ENCODE measurements around the gene SOX13. TPM values are rescaled to one million over a fixed set of nuclear protein-coding genes. Genes with fewer than 3 reads are reported as not detected.

The SOX13 gene
- total RNA-seq, 1 donor from 2014 or later, result 17.9 TPM

DNA sequence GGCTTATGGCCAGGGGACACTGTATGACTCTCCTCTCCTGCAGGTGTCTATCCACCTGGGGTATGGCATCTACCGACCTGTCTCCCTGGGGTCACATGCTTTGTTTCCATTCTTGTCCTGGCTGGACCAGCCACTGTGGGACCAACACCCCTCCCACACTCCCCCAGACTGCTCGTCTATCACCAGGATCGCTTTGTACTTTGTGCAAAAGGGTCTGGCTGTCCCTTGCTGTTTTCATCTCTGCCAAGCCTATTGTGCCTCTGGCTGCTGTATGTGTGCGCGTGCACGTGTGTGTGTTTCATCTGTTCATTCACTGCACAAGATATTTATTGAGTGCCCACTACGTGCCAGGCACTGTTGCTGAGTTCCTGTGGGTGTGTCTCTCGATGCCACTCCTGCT is 53.5 kb downstream of the SOX13 start:
- intact Hi-C loops (cut with DNase I), result loop anchor here (5.0 kb wide), 1 partner anchor 49 kb away; no protein-coding TSS in a partner anchor
- no peak for DNase-seq (ENCODE audit: low spot score)

DNA sequence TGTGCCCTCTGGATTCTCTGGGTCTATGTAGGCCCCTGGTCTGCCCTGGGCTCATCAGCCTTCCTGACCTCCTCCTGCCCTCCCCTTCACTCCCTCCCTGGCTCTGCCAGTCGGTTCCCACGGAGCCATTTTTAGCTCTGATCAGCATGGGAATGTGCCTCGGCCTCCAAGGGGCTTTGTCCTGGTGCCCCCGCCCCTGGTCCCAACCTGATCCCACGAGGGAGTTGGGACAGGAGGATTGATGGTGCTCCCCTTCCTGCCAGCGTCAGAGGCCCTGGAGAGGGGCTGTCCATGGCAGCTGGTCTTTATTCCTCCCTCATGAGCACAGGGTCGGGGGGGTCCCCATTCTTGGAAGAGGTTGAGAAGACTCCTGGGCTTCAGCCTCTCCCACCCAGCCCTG is 54.0 kb downstream of the SOX13 start:
- DNase-seq (ENCODE audit: low spot score), result no peak
- intact Hi-C loops (cut with DNase I), result loop anchor here (5.0 kb wide), 1 partner anchor 50 kb away; no protein-coding TSS in a partner anchor

DNA sequence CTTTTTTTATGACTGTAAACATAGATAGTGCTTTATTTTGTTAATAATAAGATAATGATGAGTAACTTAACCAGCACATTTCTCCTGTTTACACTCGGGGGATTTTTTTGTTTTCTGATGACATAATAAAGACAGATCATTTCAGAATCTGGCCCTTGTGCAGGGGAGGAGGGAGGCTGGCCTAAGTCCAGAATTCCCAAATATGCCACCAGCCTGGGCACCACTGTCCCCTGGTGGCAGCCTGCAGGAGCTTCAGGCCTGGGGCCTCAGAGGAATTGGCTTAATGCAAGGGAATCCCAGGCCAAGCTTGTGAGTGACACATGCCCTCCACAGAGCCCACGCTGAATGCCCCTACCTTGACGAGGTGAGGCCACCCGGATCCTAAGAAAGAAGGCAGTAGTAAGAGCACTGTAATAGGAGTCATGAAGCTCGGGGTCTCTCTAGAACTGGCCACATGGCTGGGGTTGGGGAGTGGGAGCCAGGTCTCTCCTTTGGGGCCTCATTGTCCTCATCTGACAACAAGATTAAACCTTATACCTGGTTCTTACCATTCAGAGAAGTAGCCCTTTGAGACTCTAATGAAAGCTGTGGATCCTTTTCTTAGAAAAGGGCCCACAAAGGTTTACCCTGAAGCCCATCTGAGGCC is 54.8 kb downstream of the SOX13 start:
- intact Hi-C loops (cut with DNase I), result loop anchor here (5.0 kb wide), 1 partner anchor 50 kb away; no protein-coding TSS in a partner anchor
- DNase-seq (ENCODE audit: low spot score), result no peak

DNA sequence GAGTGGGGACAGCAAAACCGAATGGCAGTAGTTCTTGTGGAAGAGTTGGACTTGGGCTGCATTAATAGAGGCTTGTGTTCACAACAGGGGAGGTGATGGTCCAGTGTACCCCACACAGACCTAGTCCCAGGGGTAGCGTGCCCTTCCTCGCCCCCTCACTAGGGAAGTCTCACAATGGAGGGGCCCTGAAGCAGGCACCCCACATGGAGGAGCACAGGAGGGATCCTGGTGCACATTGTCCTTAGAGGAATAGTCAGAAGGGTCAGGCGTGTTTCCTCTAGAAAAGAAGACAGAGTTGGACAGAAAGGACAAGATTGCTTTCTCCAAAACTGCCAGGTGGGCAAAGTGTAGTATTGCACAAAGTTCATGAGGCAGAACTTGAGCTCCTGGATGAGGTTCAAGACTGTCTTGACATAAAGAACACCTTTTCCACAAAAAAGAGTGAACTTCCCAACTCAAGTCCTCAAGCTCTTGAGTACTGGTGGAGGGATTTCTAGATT is 55.6 kb downstream of the SOX13 start:
- intact Hi-C loops (cut with DNase I), result loop anchor here (5.0 kb wide), 1 partner anchor 51 kb away; no protein-coding TSS in a partner anchor
- DNase-seq (ENCODE audit: low spot score), result no peak

DNA sequence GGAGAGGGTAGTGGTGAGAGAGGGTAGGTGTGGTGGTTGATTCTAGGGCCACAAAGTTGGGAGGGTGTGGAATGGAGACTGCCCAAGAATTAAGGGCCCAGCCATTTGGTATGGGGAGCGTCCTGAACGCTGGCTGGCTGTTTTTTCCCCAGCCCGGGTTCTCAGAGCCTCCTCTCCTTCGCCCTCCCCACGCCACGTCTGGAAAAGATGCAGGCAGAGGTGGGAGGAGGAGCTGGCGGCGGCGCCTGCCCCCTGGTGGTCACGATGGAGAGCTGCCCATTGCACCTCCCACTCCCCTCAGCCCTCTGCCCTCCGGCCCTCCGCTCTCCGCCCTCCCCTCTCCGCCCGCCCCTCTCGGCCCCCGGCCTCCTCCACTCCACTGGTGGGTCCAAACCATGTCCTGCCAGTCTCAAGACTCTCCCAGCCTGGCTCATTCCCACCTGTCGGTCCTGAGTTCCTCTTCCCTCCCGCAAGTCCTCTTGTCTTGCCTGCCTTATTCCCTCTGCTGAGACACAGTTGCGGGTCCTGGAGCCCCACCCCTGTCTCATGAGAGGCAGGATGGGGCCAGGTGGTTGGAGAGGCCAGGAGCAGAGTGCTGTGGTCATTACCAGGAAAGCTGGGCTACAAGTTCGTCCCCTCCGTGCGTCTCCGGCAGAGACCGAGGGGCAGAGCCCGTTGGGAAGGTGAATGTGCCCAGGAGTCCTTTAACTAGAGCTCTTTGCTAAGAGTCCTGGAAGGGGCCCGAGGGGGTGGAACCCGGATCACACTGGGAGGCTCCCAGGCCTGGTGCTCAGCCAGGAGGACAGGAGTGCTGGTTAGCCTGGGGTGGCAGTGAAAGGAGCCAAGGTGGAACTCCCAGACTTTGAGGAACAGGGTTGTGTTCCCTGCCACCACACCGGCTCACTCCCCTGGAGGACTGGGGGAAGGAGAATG is 56.3 kb downstream of the SOX13 start:
- intact Hi-C loops (cut with DNase I), result loop anchor here (1.0 to 5.0 kb wide), 3 partner anchors 52 to 268 kb away; partner anchors contain the start of gene SNRPE
- DNase-seq (ENCODE audit: low spot score), result peak; percentile 91

DNA sequence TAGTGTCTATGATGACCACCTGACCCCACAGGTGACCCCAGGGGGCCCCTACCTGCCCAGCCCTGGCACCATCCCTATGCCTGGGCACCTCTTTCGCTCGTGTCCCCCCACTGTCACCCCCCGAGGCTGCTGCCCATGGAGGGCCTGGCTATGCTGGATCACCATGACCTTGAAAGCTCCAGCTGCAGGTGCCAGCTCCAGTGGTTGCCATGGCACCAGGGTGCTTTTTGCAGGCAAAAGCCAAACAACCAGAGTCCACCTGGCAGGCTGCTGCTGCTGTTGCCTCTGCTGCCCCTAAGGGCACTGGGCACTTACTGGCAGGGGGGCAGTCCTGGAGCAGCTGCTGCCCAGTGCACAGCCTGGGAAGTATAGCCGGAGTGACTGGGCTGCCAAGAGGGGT is 57.3 kb downstream of the SOX13 start:
- no peak for DNase-seq (ENCODE audit: low spot score)
- intact Hi-C loops (cut with DNase I), result no loop called here

DNA sequence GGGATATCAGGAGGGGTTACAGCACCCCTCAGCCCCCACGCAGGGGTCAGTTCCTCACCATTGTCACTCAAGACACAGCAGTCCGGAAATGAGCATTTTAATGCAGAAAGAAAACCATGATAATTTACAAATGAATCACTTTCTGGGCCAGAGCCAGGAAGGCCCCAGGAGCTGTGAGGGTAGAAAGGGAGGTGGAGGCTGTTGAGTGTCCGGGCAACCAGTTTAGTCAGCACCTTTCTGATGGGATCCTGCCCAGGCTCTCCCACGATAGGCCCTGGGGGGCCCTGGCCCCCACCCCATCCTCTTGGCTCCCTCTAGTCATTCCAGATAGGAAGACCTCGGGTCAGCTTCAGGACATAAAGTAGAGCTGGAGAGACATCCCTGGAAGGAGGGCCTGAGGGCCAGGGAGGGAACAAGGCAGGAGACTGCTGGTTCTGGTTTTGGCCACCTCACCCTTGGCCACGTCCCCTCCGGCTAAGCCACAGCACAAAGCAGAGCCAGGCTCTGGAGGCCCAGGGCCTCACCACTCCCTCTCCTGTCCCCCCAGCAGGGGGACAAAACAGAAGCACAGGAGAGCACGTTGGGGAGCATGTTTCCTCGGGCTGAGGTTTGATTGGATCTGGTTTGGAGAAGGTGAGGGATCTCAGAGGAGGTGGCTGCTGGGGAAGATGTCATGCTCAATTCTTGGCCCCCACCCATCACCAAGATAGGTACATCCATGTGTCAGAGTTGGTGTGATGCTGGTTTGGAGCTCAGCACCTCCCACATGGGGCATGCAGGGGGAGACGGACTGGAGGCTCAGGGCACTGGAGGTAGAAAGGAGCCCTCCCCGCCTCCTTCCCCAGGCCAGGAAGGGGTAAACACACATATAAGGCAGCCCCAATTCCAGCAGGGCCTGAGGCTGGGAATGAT is 58.3 kb downstream of the SOX13 start:
- intact Hi-C loops (cut with DNase I), result no loop called here
- no peak for DNase-seq (ENCODE audit: low spot score)

DNA sequence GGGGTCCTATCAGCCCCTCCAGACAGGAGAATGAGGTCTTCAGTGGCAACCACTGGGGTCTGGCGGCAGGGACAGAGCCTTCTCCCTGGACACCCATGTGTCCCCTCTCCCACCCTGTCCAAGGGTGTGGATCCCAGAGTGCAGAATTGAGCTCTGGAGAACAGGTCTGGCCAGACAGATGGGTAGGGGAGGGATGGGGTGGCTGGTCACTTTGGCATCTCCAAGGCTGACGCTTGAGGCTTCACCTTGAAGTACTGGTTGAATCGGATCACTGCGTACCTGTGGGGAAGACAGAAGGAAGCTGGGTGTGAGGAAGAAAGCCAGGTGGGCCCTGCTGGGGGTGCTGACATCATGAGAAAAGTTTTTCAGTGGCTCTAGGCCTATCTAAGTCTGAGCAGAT is 59.1 kb downstream of the SOX13 start:
- intact Hi-C loops (cut with DNase I), result no loop called here
- no peak for DNase-seq (ENCODE audit: low spot score)

DNA sequence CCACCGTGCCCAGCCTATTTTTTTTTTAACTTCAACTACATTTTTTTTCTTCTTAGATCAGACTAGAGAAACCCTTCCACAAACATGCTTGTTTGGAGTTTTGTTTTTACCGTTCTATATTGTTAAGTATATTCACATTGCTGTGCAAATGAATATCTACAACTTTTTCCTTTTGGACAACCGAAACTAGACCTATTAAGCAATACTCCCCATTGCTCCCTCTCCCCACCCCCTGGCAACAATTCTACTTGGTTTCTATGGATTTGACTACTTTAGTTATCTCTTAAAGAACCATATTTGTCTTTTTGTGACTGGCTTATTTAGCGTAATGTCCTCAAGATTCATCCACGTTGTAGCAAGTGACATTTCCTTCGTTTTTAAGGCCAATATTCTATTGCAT is 59.8 kb downstream of the SOX13 start:
- DNase-seq (ENCODE audit: low spot score), result no peak
- intact Hi-C loops (cut with DNase I), result no loop called here

DNA sequence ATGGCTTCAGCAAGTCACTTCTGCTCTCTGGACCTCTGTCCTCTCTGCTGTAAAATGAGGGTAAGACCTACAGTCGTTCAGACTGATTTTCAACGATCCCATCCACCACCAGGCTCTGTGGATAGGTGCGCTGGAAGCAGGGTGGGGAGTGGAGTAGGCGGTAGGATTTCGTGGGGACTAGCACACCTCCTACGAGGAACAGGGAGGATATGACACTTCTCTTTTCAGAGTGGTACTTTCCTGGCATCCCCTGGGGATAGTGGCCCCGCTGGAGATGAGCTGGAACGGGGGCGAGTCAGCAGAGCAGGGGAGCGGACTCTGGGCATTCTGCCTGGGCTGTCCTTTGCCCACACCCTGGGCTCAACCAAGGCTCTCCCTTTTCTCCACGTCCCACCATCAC is 61.2 kb downstream of the SOX13 start:
- DNase-seq (ENCODE audit: low spot score), result no peak
- intact Hi-C loops (cut with DNase I), result no loop called here

DNA sequence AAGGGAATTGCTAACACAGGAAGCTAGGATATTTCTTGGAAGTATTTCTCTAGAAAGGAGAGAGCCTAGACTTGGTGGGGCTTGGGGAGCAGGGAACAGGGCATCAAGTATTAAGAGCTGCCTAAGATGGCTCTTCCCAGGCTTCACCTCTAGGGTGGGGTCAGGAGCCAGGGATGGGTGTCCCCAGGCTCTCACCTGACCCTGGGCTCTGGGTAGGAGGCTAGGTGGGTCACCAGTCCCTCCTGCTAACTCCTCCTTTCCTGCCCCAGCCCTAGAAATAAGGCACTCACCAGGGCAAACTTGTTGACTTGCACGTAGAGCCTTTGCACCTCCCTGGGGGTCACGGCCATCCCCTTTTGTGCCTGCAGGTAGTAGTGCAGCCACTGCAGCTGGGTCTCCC is 63.9 kb downstream of the SOX13 start:
- intact Hi-C loops (cut with DNase I), result no loop called here
- DNase-seq (ENCODE audit: low spot score), result no peak

DNA sequence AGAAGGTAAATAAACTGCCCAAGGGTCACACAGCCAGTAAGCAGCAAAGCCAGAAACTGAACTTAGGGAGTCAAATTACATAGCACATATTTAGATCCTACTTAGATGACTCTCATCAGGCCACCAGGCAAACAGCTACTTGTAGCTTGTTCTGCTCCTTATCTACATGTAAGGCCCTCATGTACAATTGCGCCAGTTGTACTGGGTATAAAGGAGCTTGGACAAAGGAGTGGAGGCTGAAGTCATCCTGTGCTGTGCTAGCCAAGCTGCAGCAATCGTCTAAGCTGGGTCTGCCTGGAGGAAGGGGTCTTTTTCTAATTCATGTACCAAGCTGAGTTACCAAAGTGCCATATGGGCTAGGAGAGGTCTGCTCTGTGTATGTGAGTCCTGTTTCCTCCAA is 66.2 kb downstream of the SOX13 start:
- DNase-seq (ENCODE audit: low spot score), result no peak
- intact Hi-C loops (cut with DNase I), result no loop called here

DNA sequence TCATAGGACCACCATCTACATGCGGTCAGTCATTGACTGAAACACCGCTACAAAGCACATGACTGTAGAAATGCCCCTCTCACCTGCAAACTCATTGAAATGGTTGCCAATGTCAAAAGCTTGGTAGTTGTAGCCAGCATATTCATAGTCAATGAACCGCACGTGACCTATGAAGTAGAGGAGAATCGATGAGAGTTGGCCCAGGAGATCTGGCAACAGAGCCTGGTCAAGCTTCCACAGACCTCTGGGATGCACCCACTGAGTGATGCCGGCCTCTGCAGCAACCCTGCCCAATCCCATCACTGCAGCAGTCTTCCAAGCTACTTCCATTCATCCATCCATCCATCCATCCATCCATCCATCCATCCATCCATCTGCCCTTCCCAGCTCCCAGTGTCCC is 67.0 kb downstream of the SOX13 start:
- intact Hi-C loops (cut with DNase I), result no loop called here
- DNase-seq (ENCODE audit: low spot score), result no peak

DNA sequence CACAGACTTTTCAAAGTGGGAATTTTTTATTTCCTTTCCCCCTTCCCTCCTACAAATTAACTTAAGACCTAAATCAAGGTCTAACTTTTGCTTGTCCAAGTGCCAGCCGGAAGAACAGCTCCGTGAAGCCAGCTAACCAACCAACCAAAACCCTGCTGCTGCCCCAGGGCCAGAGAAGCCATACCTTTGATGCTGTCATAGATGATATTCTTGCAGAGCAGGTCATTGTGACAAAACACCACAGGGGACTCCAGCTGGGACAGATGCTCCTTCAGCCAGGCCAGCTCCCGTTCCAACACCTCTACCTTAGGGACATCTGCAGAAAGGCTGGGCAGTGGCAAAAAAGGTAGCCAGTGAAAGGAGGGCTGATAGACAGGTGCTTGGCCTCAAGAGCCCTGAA is 68.2 kb downstream of the SOX13 start:
- intact Hi-C loops (cut with DNase I), result no loop called here
- DNase-seq (ENCODE audit: low spot score), result no peak

DNA sequence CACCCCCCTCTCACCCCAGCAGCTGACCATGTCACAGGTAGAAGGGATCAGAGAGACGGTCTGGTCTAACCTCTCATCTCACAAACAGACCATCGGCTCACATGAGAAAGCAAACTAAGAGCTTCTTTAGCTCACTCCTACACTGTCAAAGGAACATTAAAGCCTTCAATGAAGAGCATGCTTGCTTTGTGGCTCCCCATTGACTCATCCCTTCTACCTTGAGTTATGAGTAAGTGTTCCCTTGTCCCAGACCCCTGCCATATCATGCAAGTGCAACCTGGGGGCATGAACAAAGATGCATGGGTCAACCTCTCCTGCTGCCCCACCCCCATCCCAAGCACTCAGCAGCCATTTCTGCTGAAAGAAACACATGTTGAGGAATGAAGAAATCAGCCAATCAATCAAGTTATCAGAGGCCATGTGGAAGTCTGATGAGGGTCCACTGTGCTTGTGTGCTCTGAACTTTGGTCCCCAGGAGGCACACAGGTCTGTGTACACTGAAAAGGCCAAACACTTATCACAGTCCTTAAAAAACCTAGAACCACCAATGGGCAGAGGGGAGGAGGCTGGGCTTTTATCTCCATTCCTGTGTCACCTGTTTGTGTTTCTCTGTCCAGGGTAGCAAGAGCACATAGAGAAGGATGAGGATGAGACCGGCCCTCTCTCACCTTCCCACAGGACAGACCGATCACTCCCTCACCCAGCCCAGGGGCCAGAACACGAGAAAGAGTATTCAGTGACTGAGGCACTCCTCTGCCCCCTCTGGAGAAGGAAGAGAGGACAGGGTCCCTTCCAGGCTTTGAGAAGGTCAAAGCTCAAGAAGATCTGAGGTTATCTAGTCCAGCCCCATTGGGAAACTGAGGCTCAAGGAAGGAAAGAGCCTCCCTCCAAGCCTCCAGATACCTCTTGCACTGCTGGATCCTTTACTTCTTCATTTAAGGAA is 69.4 kb downstream of the SOX13 start:
- intact Hi-C loops (cut with DNase I), result no loop called here

DNA sequence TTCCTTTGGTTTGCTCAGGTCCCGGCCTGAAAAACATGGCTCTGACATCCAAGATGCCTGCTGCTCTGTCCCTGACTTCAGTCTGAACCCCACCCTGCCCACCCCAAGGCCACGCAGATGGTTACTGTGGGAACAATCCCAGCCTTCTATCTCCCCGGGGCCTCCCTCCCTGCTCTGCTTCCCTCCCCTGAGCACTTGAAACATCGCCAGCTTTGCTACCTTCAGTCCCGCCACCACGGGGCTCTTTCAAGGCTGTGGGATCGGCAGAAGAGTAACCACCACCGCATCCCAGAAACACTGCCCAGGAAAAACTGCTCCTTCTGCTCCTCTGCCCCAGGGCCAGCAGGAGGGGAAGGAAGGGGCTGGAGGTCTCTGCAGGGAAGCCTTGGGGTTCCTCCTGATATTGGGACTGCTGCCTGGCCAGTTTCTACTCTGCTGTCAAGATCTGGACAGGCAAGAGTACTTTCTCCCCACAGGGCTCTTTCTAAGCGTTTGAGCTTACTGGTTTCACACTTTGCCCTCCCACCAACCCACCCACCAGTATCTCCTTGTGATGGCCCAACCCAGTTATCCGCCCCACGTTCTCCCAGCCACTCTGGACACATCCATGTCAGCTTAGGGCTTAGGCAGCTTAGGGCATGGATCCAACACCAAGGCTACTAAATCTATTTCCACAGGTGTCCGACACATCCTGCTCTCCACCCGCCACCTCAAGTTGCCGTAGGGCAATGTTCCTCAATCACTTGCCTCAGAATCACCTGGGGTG is 70.5 kb downstream of the SOX13 start:
- intact Hi-C loops (cut with DNase I), result no loop called here
- no peak for DNase-seq (ENCODE audit: low spot score)

More for the DNA sequence above, 69.4 kb downstream of the SOX13 start:
- DNase-seq (ENCODE audit: low spot score), result no peak

DNA sequence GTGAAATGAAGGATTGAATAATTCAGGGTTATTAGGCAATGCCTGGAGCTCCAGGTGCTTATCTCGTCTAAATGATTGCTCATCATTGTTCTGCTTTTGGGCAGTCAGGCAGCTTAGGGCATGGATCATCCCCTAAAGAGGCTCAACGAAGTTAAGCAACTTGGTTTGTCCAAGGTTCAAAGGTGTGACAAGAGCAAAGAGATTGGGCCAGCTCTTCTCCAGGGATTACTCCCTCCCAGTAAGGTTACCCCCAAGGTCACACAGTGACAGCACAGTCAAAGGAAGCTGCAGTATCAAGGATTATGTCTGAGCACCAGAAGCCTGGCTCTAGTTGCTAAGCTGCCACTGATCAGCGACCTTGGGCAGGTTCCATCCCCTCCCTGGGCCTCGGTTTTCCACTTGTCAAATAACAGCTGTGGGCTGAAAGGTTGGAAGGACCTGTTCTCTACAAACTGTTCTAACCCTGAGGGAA is 72.2 kb downstream of the SOX13 start:
- intact Hi-C loops (cut with DNase I), result no loop called here
- no peak for DNase-seq (ENCODE audit: low spot score)

DNA sequence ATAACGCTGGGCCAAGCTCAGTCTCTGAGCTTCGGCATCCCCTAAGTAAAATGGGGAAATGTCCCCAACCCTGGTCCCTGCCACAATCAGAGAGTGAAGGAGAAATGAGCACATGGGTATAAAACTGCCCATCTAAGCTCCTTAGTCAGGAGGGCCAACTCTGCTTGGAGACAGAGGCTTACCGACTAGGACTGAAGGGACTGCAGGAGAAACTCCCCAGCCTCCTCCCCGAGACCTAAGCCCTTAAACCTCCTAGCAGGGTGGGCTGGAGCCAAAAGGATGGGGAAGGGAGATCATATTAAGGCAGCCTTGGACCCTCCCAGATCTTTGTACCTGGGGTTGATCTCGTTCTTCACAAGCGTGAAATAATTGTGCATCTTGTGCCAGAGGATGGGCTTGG is 73.4 kb downstream of the SOX13 start:
- intact Hi-C loops (cut with DNase I), result no loop called here
- DNase-seq (ENCODE audit: low spot score), result no peak
